IPS DF 4.7 (cell line): ENCODE measurements around the gene ADA.

Experiments used
- DNase-seq: peaks from one replicate; pipeline ENCODE4 v3.0.0-alpha.2; 2013; ENCODE audit warnings: low spot score; ENCODE audit errors: extremely low read depth

The ADA gene

GRCh38 chr20:44582311-44583025, 69.0 kb downstream of the ADA start, which contains the start of gene PKIG:
TSS of gene PKIG (plus strand) at chr20:44582579. CDS start at chr20:44614557, 31,978 bp downstream.
- DNase-seq = no peak

DNA sequence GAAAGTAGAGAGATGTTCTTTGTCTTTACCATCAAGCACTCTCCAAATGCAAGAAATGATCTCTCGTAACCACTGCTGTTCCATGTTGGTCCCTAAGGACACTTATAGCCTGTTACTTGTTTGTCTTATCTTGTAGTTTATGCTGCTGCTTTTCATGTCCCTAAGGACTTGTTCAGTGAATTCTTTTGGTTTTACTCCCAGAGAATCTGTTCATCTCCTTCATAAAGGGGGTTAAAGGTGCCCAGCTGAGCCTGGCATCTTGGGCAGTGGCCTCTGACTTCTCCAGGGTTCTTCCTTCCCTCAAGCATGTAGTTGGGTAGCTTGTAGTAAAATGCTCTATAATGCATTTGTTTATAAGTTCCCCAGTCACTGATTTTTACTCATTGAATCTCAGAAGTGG, 70.0 kb downstream of the ADA start:
- no peak for DNase-seq

GRCh38 chr20:44580581-44581268, 70.8 kb downstream of the ADA start:
- DNase-seq = no peak

DNA sequence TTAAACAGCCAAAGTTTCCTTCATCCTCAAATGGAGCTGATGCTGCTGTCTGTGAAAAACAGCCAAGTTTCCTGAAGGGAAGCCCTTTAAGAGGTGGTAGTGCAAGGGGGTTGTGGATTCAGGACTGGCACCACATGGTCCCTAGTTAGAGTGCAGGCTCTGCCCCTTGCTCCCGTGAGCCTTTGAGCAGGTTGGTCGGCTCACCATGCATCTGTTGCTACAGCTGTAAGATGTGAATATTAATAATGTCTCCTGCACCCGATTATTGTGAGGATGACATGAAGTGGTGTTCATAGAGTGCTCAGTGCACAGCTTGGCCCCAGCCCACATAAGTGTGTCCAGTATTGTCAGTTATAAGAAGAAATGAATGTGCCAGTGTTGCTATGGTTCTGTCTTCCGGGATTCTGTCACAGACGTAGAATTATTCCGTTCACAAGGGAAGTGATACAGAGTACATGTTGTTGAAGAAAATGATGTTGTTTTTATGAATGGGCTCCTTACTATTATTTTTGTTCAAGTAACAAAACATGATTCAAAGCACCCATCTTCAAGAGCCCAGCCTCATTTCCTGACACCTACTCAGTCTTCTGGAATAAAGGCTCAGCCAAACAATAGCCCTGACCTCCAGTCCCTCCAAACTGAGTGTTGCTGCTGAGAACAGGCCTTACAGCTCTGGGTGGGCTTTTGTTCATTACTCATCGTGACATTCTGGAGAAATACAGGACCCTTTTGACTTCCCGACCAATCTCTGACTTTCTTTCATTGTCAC, 72.0 kb downstream of the ADA start:
- no peak for DNase-seq

DNA sequence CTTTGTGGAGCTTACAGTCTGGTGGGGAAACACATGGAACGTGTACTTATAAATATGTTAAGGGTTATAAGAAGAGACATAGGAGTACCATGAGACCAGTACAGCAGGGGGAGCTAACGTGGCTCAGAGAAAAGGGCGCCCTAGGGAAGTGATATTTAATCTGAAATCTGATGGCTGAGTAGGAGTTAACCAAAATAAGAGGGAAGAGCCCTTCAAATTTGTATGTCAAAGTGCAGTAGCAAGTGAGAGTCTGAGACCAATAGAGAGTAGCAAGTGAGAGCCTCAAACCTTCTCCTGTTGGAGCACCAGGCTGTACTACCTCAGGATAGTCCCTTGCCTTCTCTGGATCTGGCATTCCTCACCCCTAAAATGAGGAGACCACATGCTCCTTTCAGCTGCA, 75.2 kb downstream of the ADA start:
- DNase-seq = no peak

- no peak for DNase-seq
Observed at GRCh38 chr20:44574372-44574771, 77.1 kb downstream of the ADA start.

- no peak for DNase-seq
Observed at GRCh38 chr20:44573501-44573869, 78.0 kb downstream of the ADA start.

DNA sequence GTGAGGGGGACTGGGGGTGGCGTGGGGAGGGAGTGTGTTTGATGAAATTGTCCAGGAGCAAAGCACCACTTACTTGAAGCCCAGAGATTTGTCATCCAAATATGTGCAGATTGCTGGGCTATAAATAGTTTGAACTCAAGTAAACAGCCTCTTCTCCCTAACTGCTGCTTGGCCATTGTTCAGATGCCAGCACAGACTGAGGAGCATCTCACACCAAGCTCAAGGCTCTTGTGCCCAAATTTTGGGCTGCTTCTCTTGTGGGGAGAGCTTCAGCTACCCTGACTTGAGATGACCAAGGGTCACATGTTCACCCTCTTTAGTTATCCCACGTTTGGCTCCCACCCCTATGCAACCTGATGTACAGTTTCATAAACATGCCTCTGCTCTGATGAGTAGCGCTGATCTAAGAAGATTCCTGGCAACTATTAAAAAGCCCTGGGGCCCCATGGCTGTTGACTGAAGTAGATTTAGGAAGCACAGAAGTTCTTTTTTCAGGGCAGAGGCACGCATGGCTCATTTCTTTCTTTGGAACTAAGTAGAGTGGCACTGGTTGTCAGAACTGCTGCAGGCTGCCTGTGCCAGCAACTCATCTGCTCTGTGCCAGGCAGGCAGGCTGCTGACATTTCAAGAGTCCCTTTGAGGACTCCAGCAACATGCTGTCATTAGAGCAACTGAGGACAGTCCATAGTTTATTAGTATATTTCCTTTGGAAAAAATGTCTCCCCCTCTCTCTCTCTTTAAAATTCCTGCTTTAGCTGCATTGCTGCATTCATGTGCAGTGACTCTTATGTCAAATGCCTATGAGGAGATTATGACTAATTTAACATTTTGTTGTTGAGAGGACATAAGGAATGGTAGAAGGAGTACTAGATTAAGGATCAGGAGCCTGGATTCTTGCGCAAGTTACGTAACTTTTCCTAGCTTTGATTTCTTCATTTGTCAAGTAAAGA, 78.7 kb downstream of the ADA start:
- no peak for DNase-seq

DNA sequence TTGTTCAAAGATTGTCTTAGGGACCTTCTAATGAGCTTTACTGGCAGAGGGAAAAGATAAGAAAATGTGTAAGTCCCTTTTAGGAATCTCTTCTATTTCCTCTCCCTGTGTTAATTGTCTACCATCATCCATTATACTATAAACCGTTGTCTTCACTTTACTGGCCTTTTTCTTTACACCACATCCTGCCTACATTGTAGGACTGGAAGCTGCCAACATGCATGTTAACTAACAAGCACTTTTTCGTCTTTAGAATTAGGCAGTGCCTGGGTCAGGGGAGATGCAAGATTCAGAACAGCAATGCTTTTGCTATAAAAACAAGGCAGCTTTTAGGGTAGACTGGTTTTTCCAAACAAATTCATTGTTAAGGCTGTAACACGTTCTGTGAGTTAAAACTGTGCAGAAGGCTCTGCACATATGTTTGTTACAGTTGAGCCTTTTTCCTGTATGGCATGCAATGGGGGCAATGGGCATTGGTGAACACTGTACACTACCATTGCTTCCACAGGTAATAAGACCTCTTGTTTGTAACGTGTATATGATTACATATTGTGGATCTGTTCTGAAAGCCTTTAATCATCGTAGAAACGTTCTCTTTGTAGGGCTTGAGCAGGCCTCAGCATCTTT, 80.0 kb downstream of the ADA start:
- DNase-seq = no peak

DNA sequence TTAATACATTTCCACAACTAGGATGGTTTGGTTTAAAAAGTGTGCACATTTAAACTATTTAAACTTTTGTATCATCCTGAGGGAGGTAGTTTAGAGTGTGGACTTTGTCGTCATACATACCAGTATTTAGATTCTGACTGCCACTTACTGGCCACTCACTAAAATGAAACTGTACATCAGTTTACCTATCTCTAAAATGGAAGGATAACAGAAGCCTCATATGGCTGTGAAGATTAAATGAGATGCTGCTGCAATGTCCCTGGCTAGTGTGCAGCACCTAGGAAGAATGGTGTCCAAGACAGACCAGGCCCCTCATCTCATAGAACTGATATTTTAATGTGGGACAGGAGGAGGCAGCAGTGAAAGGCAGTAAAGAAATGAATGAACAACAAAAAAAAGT, 81.1 kb downstream of the ADA start:
- DNase-seq = no peak
